Panc1 (cell line): ENCODE measurements around the gene OR4P4. TPM values are rescaled to one million over a fixed set of nuclear protein-coding genes. Genes with fewer than 3 reads are reported as not detected.

Experiments used
- ATAC-seq: fragments of 200-7000 bp; cut with Tn5 transposase; 2 replicates; pipeline ENCODE4 v1.9.1; 2020; ENCODE audit warnings: mild to moderate bottlenecking, moderate library complexity
- BruUV-seq: library from RNA; stranded (reverse); fragments of 400-500 nt; replicated peaks from 2 replicates; lab custom pipeline; 2021; lab: Mats Ljungman, UMichigan
- CTCF ChIA-PET: fragments of 300-600 bp; sonication (Branson Sonifier 250); formaldehyde crosslinking; loops from one replicate; lab custom pipeline; 2022; ENCODE audit warnings: antibody characterized with exemption; lab: Charles Lee
- POLR2A ChIA-PET: fragments of 300-600 bp; sonication (Branson Sonifier 250); formaldehyde crosslinking; loops from one replicate; lab custom pipeline; 2022; ENCODE audit warnings: antibody characterized with exemption; lab: Charles Lee
- DNase-seq: peaks from one replicate; pipeline ENCODE4 v3.0.0-alpha.2; 2010; ENCODE audit warnings: low read depth, low spot score
- H3K27ac ChIP-seq: 2 replicates; pipeline ENCODE4 v1.5.1; 2011; ENCODE audit warnings: mild to moderate bottlenecking, low read length, inconsistent platforms
- H3K27me3 ChIP-seq: fragments of 200-500 bp; sonication (Bioruptor generic); 2 replicates; pipeline ENCODE4 v1.6.0; 2014; ENCODE audit warnings: low read length, inconsistent platforms; ENCODE audit not compliant: control insufficient read depth, insufficient read depth
- H3K36me3 ChIP-seq: fragments of 200-500 bp; sonication (Bioruptor generic); 2 replicates; pipeline ENCODE4 v1.5.1; 2014; ENCODE audit warnings: inconsistent platforms, mild to moderate bottlenecking, low read length, moderate library complexity; ENCODE audit not compliant: control insufficient read depth, insufficient read depth
- H3K4me1 ChIP-seq: 2 replicates; pipeline ENCODE4 v1.5.1; 2011; ENCODE audit warnings: inconsistent platforms, mild to moderate bottlenecking, low read length, moderate library complexity; ENCODE audit not compliant: control insufficient read depth, insufficient read depth
- H3K4me3 ChIP-seq, 2 experiments: 2 replicates each; pipeline ENCODE4 v1.5.1; 2011 to 2012; ENCODE audit warnings: low read depth in 2 of 2, low read length in 2 of 2, mild to moderate bottlenecking in 2 of 2, inconsistent platforms in 1 of 2, moderate library complexity in 1 of 2
- H3K9me3 ChIP-seq: fragments of 200-500 bp; sonication (Bioruptor generic); 2 replicates; pipeline ENCODE4 v1.5.1; 2014; ENCODE audit warnings: low read depth, mild to moderate bottlenecking, inconsistent platforms, low read length, moderate library complexity; ENCODE audit not compliant: control insufficient read depth, insufficient read depth
- POLR2AphosphoS5 ChIP-seq: IDR thresholded peaks from 2 replicates; pipeline ENCODE4 v1.6.1; 2012; ENCODE audit warnings: mild to moderate bottlenecking, low read depth, low read length, moderate library complexity
- SIN3A ChIP-seq: IDR thresholded peaks from 2 replicates; pipeline ENCODE4 v1.6.1; 2012; ENCODE audit warnings: low read depth, mild to moderate bottlenecking, low read length, moderate library complexity, borderline replicate concordance; ENCODE audit not compliant: insufficient read depth
- TCF7L2 ChIP-seq: IDR thresholded peaks from 2 replicates; pipeline ENCODE4 v1.6.1; 2011; ENCODE audit warnings: mild to moderate bottlenecking, low read depth, low read length, inconsistent platforms
- in situ Hi-C: cut with HindIII; loops from 2 replicates; pipeline ENCODE4 v1.10.0; 2016; ENCODE audit warnings: low sequenced_read_pairs, low pct_unique_long_range_greater_than_20kb
- intact Hi-C: fragments of 100-400 bp; cut with micrococcal nuclease; formaldehyde crosslinking; loops from one replicate; pipeline ENCODE4 v1.10.0; 2022; ENCODE audit not compliant: unreplicated experiment
- total RNA-seq: library from RNA; stranded (reverse); gene quantifications from one replicate; pipeline ENCODE4 v1.2.1, GENCODE V29; 2021; ENCODE audit not compliant: unreplicated experiment
- TF ChIP-seq, protein P1 (sequence below), 2 experiments: IDR thresholded peaks; 2 replicates each; pipeline ENCODE4 v1.6.1; 2011 to 2012; ENCODE audit warnings: low read depth in 2 of 2, control low read depth in 1 of 2, low read length in 1 of 2, mild to moderate bottlenecking in 1 of 2, moderate library complexity in 1 of 2; ENCODE audit not compliant: insufficient read depth in 1 of 2
- TF ChIP-seq, protein P2 (sequence below): fragments of 450-650 bp; IDR thresholded peaks from 2 replicates; pipeline ENCODE4 v1.5.1; 2017; ENCODE audit warnings: mild to moderate bottlenecking

Gene OR4P4
- total RNA-seq, 1 experiment from 2014 or later = not detected

- no peak for TF ChIP-seq POLR2AphosphoS5
- TF ChIP-seq, protein P1, sequence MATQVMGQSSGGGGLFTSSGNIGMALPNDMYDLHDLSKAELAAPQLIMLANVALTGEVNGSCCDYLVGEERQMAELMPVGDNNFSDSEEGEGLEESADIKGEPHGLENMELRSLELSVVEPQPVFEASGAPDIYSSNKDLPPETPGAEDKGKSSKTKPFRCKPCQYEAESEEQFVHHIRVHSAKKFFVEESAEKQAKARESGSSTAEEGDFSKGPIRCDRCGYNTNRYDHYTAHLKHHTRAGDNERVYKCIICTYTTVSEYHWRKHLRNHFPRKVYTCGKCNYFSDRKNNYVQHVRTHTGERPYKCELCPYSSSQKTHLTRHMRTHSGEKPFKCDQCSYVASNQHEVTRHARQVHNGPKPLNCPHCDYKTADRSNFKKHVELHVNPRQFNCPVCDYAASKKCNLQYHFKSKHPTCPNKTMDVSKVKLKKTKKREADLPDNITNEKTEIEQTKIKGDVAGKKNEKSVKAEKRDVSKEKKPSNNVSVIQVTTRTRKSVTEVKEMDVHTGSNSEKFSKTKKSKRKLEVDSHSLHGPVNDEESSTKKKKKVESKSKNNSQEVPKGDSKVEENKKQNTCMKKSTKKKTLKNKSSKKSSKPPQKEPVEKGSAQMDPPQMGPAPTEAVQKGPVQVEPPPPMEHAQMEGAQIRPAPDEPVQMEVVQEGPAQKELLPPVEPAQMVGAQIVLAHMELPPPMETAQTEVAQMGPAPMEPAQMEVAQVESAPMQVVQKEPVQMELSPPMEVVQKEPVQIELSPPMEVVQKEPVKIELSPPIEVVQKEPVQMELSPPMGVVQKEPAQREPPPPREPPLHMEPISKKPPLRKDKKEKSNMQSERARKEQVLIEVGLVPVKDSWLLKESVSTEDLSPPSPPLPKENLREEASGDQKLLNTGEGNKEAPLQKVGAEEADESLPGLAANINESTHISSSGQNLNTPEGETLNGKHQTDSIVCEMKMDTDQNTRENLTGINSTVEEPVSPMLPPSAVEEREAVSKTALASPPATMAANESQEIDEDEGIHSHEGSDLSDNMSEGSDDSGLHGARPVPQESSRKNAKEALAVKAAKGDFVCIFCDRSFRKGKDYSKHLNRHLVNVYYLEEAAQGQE (IDR thresholded peaks at IDR 0.05; ENCODE audit: insufficient read depth in 1 of 2, low read depth in 2 of 2, low read length in 1 of 2) = no peak
- TF ChIP-seq, protein P2, sequence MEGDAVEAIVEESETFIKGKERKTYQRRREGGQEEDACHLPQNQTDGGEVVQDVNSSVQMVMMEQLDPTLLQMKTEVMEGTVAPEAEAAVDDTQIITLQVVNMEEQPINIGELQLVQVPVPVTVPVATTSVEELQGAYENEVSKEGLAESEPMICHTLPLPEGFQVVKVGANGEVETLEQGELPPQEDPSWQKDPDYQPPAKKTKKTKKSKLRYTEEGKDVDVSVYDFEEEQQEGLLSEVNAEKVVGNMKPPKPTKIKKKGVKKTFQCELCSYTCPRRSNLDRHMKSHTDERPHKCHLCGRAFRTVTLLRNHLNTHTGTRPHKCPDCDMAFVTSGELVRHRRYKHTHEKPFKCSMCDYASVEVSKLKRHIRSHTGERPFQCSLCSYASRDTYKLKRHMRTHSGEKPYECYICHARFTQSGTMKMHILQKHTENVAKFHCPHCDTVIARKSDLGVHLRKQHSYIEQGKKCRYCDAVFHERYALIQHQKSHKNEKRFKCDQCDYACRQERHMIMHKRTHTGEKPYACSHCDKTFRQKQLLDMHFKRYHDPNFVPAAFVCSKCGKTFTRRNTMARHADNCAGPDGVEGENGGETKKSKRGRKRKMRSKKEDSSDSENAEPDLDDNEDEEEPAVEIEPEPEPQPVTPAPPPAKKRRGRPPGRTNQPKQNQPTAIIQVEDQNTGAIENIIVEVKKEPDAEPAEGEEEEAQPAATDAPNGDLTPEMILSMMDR = no peak
- TF ChIP-seq SIN3A = no peak
- no peak for TF ChIP-seq TCF7L2
- intact Hi-C loops = no loop called here
- no TSS peak for BruUV-seq
- H3K27me3 ChIP-seq = no peaks in the 10 kb centered on the region
- CTCF ChIA-PET = no interaction called here
- POLR2A ChIA-PET = no interaction called here
- H3K4me3 ChIP-seq = no peak overlapping the region
- in situ Hi-C loops = no loop called here
- H3K36me3 ChIP-seq = no peaks in the 10 kb centered on the region
- no peaks in the 10 kb centered on the region for H3K4me1 ChIP-seq
- no peak for DNase-seq
- no peak for ATAC-seq
- no peak overlapping the region for H3K27ac ChIP-seq
- H3K9me3 ChIP-seq = no peaks in the 10 kb centered on the region
These were observed 10.4 kb upstream of the OR4P4 start for GRCh38 chr11:55624531-55624930.

DNA sequence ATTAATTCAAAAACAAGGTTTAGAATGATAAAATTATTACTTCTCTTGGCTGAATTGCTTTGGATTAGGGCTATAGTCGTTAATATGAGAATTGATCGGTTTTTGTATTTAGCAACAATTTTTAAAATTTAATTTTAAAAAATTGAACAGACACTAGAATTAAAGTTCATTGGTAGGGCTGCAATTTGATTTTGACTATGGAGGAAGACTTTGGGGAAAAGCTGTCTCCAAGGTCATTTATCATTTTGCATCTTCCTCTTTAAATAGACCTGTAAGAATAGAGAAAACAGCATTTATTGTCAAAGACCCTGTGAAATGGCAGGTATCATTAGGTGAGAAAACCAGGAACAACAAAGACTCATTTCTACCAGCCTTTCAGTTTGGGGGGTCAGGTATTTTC is 13.1 kb downstream of the OR4P4 start, which contains the start of gene OR4S2:
Gene OR4S2, plus strand, starts transcription at position 301 of the 400 bp plus-strand sequence. CDS start 2,577 bp downstream, outside the sequence.
- ChIA-PET POLR2A (no interaction called here), CTCF (no interaction called here)
- BruUV-seq = no TSS peak
- no peaks in the 10 kb centered on the region for H3K9me3 ChIP-seq
- intact Hi-C loops (no loop called here), in situ Hi-C loops (no loop called here)
- TF ChIP-seq, protein P1 (IDR thresholded peaks at IDR 0.05; ENCODE audit: insufficient read depth in 1 of 2, low read depth in 2 of 2, low read length in 1 of 2) = no peak
- no peak for TF ChIP-seq TCF7L2
- TF ChIP-seq, protein P2 = no peak
- no peak for TF ChIP-seq SIN3A
- TF ChIP-seq POLR2AphosphoS5 = no peak
- no peaks in the 10 kb centered on the region for H3K36me3 ChIP-seq
- H3K27ac ChIP-seq = no peak within 1 kb of the TSS
- DNase-seq (no peak), ATAC-seq (no peak)
- no peaks in the 10 kb centered on the region for H3K27me3 ChIP-seq
- H3K4me1 ChIP-seq = no peaks in the 10 kb centered on the region
- H3K4me3 ChIP-seq = no peak within 1 kb of the TSS
